ENCODE data around the gene VAC14. TPM values are rescaled to one million over a fixed set of nuclear protein-coding genes. Genes with fewer than 3 reads are reported as not detected.

VAC14 gene
- polyA plus RNA-seq, 2 of the 4 experiments (the other 2 are of a cell fraction) = 25.3 to 27.0 TPM

DNA sequence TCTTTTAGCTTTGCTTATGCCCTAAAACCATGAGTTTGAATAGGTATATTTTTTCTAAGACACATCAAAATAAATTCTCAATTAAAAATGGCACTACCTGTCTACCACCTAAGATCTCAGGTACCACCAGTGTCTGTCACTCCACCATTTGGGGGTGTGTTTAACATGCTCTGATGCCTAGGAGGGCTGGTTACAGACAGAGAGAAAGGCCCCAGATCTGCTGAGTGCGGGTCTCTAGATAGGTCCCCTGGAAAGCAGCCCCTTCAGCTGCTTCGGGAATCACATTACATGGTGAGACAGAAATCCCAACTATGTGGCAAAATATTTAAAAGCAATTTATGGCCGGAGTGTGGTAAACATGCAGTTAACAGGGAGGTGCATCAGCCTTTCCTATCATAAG is 653 bp upstream of the VAC14 start:
- ChIA-PET CTCF (interaction anchor here (1.1 to 1.2 kb wide), 2 partner anchors 14 to 31 kb away, joined by 3 read pairs; no protein-coding TSS in a partner anchor), POLR2A (interaction anchor here (0.6 to 1.3 kb wide), 3 partner anchors 17 to 87 kb away, joined by 3 to 7 read pairs (median 3); no protein-coding TSS in a partner anchor)
- Histone ChIP-seq H3K4me1 (peaks cover 10% of the 10 kb centered on the region; the same call in 2 of the 3 replicates), H3K27ac (no peak overlapping the region; a peak in 1 of 6 replicates), H3K4me2 (peak overlapping the region; percentile 90), H3K4me3 (peak overlapping the region; percentile 80; the same call in 1 of the 3 replicates), H3K9me3 (no peaks in the 10 kb centered on the region; the same call in 1 of the 3 replicates)
- no peak for TF ChIP-seq HOXB5 (CRISPR knock-in tag; IDR thresholded peaks at IDR 0.05)
- no peak for TF ChIP-seq FOSL2 (IDR thresholded peaks at IDR 0.05)
- TF ChIP-seq FOSL2 (CRISPR knock-in tag; IDR thresholded peaks at IDR 0.05) = no peak
- TF ChIP-seq ZC3H11A (IDR thresholded peaks at IDR 0.05) = no peak
- no peak for TF ChIP-seq KDM1A (IDR thresholded peaks at IDR 0.05; ENCODE audit: low read depth)
- no peak for TF ChIP-seq CEBPB (IDR thresholded peaks at IDR 0.05)
- TF ChIP-seq JUN (IDR thresholded peaks at IDR 0.05) = no peak
- TF ChIP-seq NPAS2 (CRISPR knock-in tag; IDR thresholded peaks at IDR 0.05; ENCODE audit: borderline replicate concordance) = no peak
- TF ChIP-seq, protein P1, sequence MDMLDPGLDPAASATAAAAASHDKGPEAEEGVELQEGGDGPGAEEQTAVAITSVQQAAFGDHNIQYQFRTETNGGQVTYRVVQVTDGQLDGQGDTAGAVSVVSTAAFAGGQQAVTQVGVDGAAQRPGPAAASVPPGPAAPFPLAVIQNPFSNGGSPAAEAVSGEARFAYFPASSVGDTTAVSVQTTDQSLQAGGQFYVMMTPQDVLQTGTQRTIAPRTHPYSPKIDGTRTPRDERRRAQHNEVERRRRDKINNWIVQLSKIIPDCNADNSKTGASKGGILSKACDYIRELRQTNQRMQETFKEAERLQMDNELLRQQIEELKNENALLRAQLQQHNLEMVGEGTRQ (IDR thresholded peaks at IDR 0.05) = no peak
- 54% methylated on average over 3 of the region's 3 CpGs for WGBS (ENCODE audit: missing lambda C conversion rate)
- DNase-seq (ENCODE audit: low read depth in 1 of 2, low spot score in 1 of 2) = no peak
- no peak for ATAC-seq
- FAIRE-seq = no peak

DNA sequence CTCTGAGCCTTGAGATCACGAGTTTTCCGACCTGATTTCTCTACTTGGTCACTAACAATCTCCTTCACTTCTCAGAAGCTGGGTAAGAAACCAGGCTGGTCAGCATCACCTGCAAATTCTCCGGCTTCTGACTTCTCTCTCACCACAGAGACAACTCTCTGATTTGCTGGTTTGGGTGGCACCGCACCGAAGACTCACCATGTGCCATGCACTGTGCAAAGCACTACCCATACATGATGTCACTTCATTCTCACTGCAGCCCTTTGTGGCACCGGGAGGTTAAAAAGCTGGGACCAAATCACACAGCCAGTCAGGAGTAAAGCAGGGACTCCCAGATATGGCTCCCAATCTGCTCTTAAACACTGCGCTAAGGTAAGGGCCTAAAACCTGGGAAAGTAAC is 647 bp downstream of the VAC14 start:
- H3K4me3 ChIP-seq = peak overlapping the region; percentile 80
- TF ChIP-seq, protein P2, sequence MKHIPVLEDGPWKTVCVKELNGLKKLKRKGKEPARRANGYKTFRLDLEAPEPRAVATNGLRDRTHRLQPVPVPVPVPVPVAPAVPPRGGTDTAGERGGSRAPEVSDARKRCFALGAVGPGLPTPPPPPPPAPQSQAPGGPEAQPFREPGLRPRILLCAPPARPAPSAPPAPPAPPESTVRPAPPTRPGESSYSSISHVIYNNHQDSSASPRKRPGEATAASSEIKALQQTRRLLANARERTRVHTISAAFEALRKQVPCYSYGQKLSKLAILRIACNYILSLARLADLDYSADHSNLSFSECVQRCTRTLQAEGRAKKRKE (CRISPR knock-in tag; IDR thresholded peaks at IDR 0.05; ENCODE audit: low read depth) = no peak
- TF ChIP-seq, protein P3, sequence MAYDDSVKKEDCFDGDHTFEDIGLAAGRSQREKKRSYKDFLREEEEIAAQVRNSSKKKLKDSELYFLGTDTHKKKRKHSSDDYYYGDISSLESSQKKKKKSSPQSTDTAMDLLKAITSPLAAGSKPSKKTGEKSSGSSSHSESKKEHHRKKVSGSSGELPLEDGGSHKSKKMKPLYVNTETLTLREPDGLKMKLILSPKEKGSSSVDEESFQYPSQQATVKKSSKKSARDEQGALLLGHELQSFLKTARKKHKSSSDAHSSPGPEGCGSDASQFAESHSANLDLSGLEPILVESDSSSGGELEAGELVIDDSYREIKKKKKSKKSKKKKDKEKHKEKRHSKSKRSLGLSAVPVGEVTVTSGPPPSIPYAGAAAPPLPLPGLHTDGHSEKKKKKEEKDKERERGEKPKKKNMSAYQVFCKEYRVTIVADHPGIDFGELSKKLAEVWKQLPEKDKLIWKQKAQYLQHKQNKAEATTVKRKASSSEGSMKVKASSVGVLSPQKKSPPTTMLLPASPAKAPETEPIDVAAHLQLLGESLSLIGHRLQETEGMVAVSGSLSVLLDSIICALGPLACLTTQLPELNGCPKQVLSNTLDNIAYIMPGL (CRISPR knock-in tag; IDR thresholded peaks at IDR 0.05; ENCODE audit: borderline replicate concordance) = no peak
- no peak for TF ChIP-seq ZC3H11A (IDR thresholded peaks at IDR 0.05)
- no peak for TF ChIP-seq CHD4 (IDR thresholded peaks at IDR 0.05; ENCODE audit: borderline replicate concordance)
- TF ChIP-seq SMC3 (IDR thresholded peaks at IDR 0.05) = no peak
- no peak for TF ChIP-seq HDAC2 (IDR thresholded peaks at IDR 0.05)
- TF ChIP-seq, protein P4, sequence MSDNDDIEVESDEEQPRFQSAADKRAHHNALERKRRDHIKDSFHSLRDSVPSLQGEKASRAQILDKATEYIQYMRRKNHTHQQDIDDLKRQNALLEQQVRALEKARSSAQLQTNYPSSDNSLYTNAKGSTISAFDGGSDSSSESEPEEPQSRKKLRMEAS (IDR thresholded peaks at IDR 0.05) = no peak
- TF ChIP-seq RARB (CRISPR knock-in tag; IDR thresholded peaks at IDR 0.05) = no peak
- TF ChIP-seq ZSCAN20 (CRISPR knock-in tag; IDR thresholded peaks at IDR 0.05) = no peak
- no peak for TF ChIP-seq TP53 (CRISPR knock-in tag; IDR thresholded peaks at IDR 0.05)
- no peak for TF ChIP-seq JUN (IDR thresholded peaks at IDR 0.05)
- TF ChIP-seq SREBF2 (IDR thresholded peaks at IDR 0.05) = no peak
- TF ChIP-seq NFE2L2 (conservative IDR thresholded peaks at IDR 0.05; ENCODE audit: low read length) = no peak
- ATAC-seq = no peak
- WGBS (ENCODE audit: missing lambda C conversion rate) = 6% methylated on average over 7 of the region's 7 CpGs
- POLR2A ChIA-PET = no interaction called here
- H3K4me2 ChIP-seq = peak overlapping the region; percentile 90
- H3K4me1 ChIP-seq = peaks cover 10% of the 10 kb centered on the region; the same call in 2 of the 3 replicates
- H3K9me3 ChIP-seq = no peaks in the 10 kb centered on the region; the same call in 1 of the 3 replicates
- H3K27ac ChIP-seq = peak overlapping the region; percentile 77 to 91
- DNase-seq (ENCODE audit: low read depth in 1 of 2, low spot score in 1 of 2) = no peak
- no peak for FAIRE-seq
- CTCF ChIA-PET = interaction anchor here (1.0 to 1.2 kb wide), 2 partner anchors 13 to 122 kb away, joined by 3 read pairs; no protein-coding TSS in a partner anchor

DNA sequence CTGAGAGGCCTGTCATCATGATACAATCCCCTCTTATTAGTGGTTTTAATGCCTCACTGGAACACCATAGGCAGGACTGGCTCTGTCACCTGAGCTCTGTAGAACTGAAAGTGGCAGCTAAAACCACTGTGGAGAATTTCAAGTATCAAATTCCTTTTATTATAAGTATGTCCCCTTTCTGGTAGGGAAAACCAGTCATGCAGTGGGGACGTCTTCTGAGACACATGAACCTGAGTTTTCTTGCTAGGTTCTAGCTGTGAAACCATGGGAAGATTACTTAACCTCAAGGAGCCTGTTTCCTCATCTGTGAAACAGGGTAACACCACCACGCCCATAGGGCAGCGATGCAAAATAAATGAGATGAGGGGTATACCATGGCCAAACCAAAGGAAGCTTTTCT is 4.7 kb downstream of the VAC14 start:
- CTCF ChIA-PET = interaction anchor here (0.7 to 1.0 kb wide), 2 partner anchors 9 to 617 kb away, joined by 3 read pairs; no protein-coding TSS in a partner anchor
- ATAC-seq (no peak), DNase-seq (ENCODE audit: low read depth in 1 of 2, low spot score in 1 of 2) (no peak), FAIRE-seq (no peak)
- 87% methylated on average over 3 of the region's 3 CpGs for WGBS (ENCODE audit: missing lambda C conversion rate)
- H3K4me3 ChIP-seq = no peak overlapping the region
- POLR2A ChIA-PET = no interaction called here
- H3K4me2 ChIP-seq = no peak overlapping the region
- no peak overlapping the region for H3K27ac ChIP-seq
- H3K9me3 ChIP-seq = no peaks in the 10 kb centered on the region
- H3K4me1 ChIP-seq = peaks cover 10% of the 10 kb centered on the region; the same call in 2 of the 3 replicates
- TF ChIP-seq TP53 (CRISPR knock-in tag; IDR thresholded peaks at IDR 0.05) (no peak), HOXB13 (CRISPR knock-in tag; IDR thresholded peaks at IDR 0.05; ENCODE audit: low read depth) (no peak), MAFK (IDR thresholded peaks at IDR 0.05; ENCODE audit: partially characterized antibody) (no peak), EP300 (IDR thresholded peaks at IDR 0.05) (no peak), POLR2AphosphoS2 (conservative IDR thresholded peaks at IDR 0.05; ENCODE audit: low read length) (no peak), RARB (CRISPR knock-in tag; IDR thresholded peaks at IDR 0.05) (no peak), FOXS1 (CRISPR knock-in tag; IDR thresholded peaks at IDR 0.05) (no peak), RCOR1 (IDR thresholded peaks at IDR 0.05; ENCODE audit: low read depth, low read length) (no peak), PHF8 (IDR thresholded peaks at IDR 0.05; ENCODE audit: borderline replicate concordance, low read depth) (no peak), HEYL (CRISPR knock-in tag; IDR thresholded peaks at IDR 0.05) (no peak), KDM1A (IDR thresholded peaks at IDR 0.05; ENCODE audit: low read depth) (no peak), GATA3 (IDR thresholded peaks at IDR 0.05; ENCODE audit: borderline replicate concordance) (no peak)
- TF ChIP-seq, protein P4 (IDR thresholded peaks at IDR 0.05) = no peak
- TF ChIP-seq, protein P5, sequence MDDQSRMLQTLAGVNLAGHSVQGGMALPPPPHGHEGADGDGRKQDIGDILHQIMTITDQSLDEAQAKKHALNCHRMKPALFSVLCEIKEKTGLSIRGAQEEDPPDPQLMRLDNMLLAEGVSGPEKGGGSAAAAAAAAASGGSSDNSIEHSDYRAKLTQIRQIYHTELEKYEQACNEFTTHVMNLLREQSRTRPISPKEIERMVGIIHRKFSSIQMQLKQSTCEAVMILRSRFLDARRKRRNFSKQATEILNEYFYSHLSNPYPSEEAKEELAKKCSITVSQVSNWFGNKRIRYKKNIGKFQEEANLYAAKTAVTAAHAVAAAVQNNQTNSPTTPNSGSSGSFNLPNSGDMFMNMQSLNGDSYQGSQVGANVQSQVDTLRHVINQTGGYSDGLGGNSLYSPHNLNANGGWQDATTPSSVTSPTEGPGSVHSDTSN (IDR thresholded peaks at IDR 0.05) = no peak

Data from A549 (cell line).